ENCODE data around the gene CEP192. TPM values are rescaled to one million over a fixed set of nuclear protein-coding genes. Genes with fewer than 3 reads are reported as not detected.
A peak's percentile ranks its signal among the peaks of the same experiment; 100 is the strongest.

CEP192 gene
- total and polyA plus RNA-seq, 2 of the 13 experiments (the other 11 are each of a cell fraction or from before 2014, with no cell fraction given) = 15.3 to 24.7 TPM

GRCh38 chr18:13137670-13138419 lies 146.7 kb downstream of the CEP192 start (continued):
- TF ChIP-seq ZHX1 (CRISPR knock-in tag; IDR thresholded peaks at IDR 0.05; ENCODE audit: low read depth) = no peak
- no peak for TF ChIP-seq RBAK (CRISPR knock-in tag; IDR thresholded peaks at IDR 0.05)

- peak overlapping the region; percentile 97 for H3K27ac ChIP-seq (ENCODE audit: extremely low read length, insufficient read depth, low read length)
- peak overlapping the region; percentile 90 for H3K4me2 ChIP-seq (ENCODE audit: low read depth, low read length)
- no peaks in the 10 kb centered on the region; the same call in 1 of the 2 replicates for H3K9me3 ChIP-seq (ENCODE audit: low read length)
- no peaks in the 10 kb centered on the region for H3K36me3 ChIP-seq (replicated peaks in 1 of 2; ENCODE audit: control insufficient read depth in 1 of 2, insufficient read depth in 2 of 2, low read length in 2 of 2)
- H2AFZ ChIP-seq (ENCODE audit: low read length) = no peak overlapping the region
- BruUV-seq (replicated peaks) = TSS peak; percentile 91
- peak; percentile 45 for DNase-seq (ENCODE audit: low spot score)
- H3K27me3 ChIP-seq (ENCODE audit: control insufficient read depth in 1 of 2, insufficient read depth in 2 of 2, low read length in 2 of 2) = no peaks in the 10 kb centered on the region; a peak in 1 of 5 replicates
- H3K79me2 ChIP-seq (ENCODE audit: insufficient read depth, low read length) = peaks cover 6% of the 10 kb centered on the region
- intact Hi-C loops (cut with micrococcal nuclease; ENCODE audit: unreplicated experiment) (loop anchor here (1.0 to 5.0 kb wide), 7 partner anchors 9 to 492 kb away; no protein-coding TSS in a partner anchor), in situ Hi-C loops (cut with HindIII; ENCODE audit: extremely low pct_ligation_motif_present, low pct_unique_long_range_greater_than_20kb) (loop anchor here (5.0 kb wide), 1 partner anchor 489 kb away; no protein-coding TSS in a partner anchor)
- POLR2A ChIA-PET = interaction anchor here (0.9 to 2.8 kb wide), 22 partner anchors 7 to 762 kb away, joined by 3 to 15 read pairs (median 5); partner anchors contain the start of genes AFG3L2, CEP192 and LDLRAD4
- H3K4me1 ChIP-seq (ENCODE audit: insufficient read depth, low read length) = peaks cover 41% of the 10 kb centered on the region
- peak overlapping the region; percentile 64 to 79 (median 77) for H3K4me3 ChIP-seq (replicated peaks in 1 of 3; ENCODE audit: insufficient read depth in 1 of 3, low read depth in 2 of 3, low read length in 3 of 3)
- peak overlapping the region; percentile 85 for H3K9ac ChIP-seq (ENCODE audit: insufficient read depth, low read depth, low read length)
- peak; percentile 23 for ATAC-seq
- WGBS (ENCODE audit: low lambda C conversion rate) = 0% methylated on average over 5 of the region's 21 CpGs
- CTCF ChIA-PET (ENCODE audit: low intra/inter-chr PET ratio, low total read pairs) = interaction anchor here (1.0 to 3.4 kb wide), 2 partner anchors 21 kb away, joined by 3 to 20 read pairs; no protein-coding TSS in a partner anchor
- H4K20me1 ChIP-seq (ENCODE audit: insufficient read depth, low read length) = no peaks in the 10 kb centered on the region
- peak; percentile 60 for FAIRE-seq
- TF ChIP-seq ZNF503 (CRISPR knock-in tag; IDR thresholded peaks at IDR 0.05) = 0 out of 2 replicates have a peak, but pooled peaks have one; percentile 16
- TF ChIP-seq ZBTB20 (CRISPR knock-in tag; IDR thresholded peaks at IDR 0.05; ENCODE audit: borderline replicate concordance, low read depth) = 0 out of 2 replicates have a peak, but pooled peaks have one; percentile 22
- TF ChIP-seq ZNF564 (CRISPR knock-in tag; IDR thresholded peaks at IDR 0.05) = peak; percentile 69; the same call in 1 of the 2 replicates
- TF ChIP-seq ETV5 (CRISPR knock-in tag; IDR thresholded peaks at IDR 0.05; ENCODE audit: borderline replicate concordance) = peak; percentile 64; the same call in 1 of the 2 replicates
- no peak for TF ChIP-seq ONECUT2 (CRISPR knock-in tag; IDR thresholded peaks at IDR 0.05)
- no peak for TF ChIP-seq FOXK2 (IDR thresholded peaks at IDR 0.05)
- TF ChIP-seq ZNF24 (IDR thresholded peaks at IDR 0.05) = no peak
- 0 out of 2 replicates have a peak, but pooled peaks have one; percentile 24 for TF ChIP-seq CREBL2 (CRISPR knock-in tag; IDR thresholded peaks at IDR 0.05; ENCODE audit: borderline replicate concordance)
- no peak for TF ChIP-seq THAP9 (CRISPR knock-in tag; IDR thresholded peaks at IDR 0.05; ENCODE audit: borderline replicate concordance)
Observed at GRCh38 chr18:13138420-13139139, 147.4 kb downstream of the CEP192 start.

Measured in HepG2 (cell line).